Activated CD4-positive, alpha-beta T cell treated with anti-CD3 and anti-CD28 coated beads for 1 hour (primary cell): ENCODE results near the gene SORL1.
"Not testable (repeated sequence)": the region's sequence is repeated elsewhere in the genome, so short reads cannot be mapped to it uniquely, and the experiment has no call there.

Source experiments
- DNase-seq: peaks from one replicate; pipeline ENCODE4 v3.0.0-alpha.2; 2020

SORL1 gene

DNA sequence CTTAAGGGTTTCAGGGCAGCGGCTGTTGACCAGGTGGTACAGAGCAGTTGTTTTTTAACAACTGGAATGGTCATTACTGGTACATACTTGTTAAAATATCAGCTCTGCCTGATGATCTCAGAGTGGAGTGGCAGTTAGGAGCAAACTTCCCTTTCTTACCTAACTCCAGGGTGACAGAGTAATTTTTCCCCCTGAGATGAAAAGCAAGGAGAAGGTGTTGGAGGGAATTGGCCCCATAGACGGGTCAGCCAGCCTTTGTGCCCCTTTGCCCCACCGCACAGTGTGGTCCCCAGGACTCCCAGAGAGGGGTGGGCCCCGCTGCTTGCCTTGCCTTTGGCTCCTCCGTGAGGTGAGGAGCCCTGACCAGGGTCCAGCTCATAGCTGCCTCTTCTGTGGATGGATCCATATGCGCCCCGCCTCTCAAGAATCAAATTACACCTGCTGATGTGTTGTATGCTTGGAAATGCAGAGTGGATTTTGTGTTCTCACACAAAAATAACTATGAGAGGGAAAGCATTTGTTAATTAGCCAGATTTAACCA is 27.7 kb downstream of the SORL1 start:
- no peak for DNase-seq

DNA sequence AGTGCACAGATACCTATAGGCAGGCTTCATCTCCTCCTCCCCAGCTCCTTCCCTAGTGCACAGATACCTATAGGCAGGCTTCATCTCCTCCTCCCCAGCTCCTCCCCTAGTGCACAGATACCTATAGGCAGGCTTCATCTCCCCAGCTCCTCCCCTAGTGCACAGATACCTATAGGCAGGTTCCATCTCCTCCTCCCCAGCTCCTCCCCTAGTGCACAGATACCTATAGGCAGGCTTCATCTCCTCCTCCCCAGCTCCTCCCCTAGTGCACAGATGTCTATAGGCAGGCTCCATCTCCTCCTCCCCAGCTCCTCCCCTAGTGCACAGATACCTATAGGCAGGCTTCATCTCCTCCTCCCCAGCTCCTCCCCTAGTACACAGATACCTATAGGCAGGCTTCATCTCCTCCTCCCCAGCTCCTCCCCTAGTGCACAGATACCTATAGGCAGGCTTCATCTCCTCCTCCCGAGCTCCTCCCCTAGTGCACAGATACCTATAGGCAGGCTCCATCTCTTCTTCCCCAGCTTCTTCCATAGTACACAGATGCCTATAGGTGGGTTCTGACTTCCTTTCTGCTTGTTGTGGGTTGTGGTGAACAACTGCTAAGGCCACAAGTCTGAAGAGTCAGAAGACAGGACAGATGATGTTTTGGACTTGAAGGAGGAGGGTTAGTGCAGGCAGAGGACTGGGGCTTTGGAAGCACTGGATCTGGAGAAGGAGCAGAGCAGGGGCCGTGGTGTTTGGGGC is 29.5 kb downstream of the SORL1 start:
- not testable (repeated sequence) for DNase-seq

DNA sequence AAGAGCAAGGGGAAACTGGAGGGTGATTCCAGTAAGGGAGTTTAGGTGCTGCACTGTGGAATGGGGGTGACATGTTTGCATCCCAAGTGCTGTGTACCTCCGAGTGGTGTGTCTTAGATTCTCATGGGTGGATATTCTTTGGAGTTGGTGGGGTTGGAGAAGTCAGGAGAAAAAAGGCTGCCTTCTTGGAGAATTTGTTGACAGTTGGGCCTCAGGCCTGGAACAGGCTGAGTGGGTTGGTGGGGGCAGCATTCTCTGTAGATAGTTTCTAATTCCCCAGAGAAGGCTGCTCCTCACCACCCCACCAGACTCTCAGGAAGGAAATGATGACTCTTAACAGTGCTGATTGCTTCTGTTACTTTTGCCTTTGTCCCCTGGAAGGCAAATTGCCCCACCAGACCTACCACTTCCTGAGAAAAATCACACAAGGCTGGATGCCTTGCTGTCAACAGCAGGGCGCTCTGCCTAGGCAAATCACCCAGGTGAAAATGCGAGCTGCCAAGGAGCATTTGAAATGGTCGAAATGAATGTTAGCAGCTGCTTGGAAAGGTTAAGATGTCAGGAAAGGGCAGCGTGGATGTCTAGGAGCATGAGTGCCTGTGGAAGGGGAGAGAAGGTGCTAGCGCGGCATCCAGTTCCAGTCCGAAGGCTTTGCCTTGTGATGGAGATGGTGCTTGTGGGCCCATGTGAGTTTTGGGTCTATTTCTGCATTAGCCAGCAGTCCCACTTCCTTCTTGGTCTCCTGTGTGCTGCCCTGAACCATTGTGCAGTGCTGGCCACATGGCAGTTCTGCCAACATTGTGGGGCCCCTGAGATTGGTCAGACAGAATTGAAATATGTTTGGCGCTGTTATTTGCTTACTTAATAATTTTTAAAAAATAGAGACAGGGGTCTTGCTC is 30.4 kb downstream of the SORL1 start:
- DNase-seq: no peak

DNA sequence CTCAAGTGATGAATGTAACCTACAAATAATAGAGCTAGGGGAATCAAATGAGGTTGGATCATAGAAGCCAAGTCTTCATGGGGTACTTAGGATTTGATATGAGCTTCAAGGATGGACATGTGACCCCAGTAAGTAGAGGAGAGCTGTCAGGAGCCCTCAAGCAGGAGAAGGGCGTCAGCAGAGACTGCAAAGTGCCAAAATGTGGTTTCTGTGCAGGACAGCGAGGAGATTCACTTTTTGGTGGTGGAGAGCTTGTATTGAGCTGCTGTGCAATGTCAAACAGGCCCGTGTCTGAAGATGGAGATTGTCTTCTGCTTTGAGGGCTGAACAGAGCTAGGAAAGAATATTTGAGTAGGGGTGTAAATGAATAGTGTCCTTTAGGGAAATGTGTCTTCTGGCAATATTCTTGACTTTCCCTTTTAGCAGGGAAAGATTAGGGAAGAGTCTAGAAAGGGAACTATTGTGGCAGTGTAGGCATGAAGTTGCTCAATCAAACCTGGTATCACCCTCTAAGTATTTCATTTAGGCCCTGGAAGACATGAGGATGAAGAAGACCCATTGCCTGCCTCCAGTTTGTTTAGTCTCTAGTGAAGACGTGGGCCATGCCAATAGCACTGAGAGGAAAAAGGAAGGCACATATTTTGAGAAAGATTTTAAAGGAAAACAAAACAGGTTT is 31.8 kb downstream of the SORL1 start:
- DNase-seq: no peak

DNA sequence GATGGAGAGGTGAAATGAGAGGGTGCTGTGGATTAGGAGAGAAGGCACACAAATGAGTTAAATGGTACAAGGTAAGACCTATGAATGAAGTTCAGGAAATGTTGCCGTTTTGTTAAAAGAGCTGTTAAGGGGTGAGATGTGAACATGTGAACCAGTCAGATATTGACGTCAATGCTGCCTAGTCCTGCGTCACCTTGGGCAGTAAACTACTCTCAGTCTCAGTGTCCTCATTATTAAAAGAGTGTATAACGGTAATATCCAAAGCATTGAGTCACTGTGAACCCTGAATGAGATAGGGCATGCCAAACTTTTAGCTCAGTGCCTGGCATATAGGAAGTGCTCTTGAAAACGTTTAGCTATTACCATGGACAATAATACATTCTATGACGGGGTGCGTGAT is 33.1 kb downstream of the SORL1 start:
- DNase-seq: no peak

- no peak for DNase-seq
Measured at GRCh38 chr11:121486054-121486453, 33.9 kb downstream of the SORL1 start.

GRCh38 chr11:121487191-121487590 is 35.1 kb downstream of the SORL1 start:
- no peak for DNase-seq

DNA sequence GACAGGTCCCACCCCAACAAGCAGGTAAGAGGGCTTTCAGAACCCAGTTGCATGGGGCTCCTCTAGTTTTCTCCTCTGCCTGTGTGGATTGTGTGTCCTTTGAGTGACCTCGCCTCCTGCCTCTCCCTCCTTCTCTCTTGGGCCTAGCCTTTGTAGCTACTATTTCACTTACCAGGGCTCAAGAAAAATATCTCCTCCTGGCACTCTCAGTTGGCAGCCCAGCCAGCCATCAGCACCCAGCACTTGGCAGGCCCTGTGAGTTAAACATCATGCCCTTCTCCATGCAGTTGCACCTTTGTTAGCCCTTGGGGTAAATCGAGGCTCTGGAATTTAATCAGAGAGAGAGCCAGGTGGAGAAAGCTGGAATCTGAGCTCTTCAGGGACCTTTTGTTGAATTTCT is 36.1 kb downstream of the SORL1 start:
- DNase-seq: no peak

GRCh38 chr11:121488641-121489040 is 36.5 kb downstream of the SORL1 start:
- no peak for DNase-seq

GRCh38 chr11:121489823-121490222 is 37.7 kb downstream of the SORL1 start:
- DNase-seq: no peak

DNA sequence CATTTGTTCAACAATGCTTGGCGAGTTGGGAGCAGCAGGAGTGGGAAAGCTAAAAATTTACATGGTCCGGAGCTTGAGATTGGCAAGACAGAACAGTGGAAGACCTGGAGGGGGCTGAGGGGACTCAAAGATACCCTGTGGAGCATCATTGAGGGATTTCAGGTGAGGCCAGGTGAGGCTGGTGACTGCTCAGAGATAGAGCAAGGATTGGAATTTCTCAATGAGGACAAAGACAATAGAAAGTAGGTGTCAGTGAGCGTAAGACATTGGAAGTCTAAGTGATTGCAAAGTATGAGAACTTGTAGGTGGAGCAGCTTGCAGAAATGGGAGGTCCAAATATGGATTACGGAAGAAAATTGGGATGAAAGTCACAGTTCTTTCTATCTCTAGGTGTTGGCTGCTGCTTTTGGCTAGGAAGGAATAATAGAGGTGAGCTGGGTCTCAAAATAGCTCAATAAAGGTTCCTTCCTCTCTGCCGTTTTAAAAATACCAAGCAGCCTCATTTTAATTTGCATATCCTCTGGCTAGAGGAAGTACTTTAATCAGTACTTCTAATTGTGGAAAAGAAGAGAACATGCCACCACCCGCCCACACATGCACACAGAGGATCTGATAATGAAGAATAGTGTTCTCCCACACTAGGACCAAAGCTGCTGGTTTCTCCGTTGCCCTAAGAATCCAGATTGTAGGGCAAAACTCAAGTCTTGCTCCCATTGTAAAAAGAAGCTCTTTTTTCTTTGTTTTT is 42.4 kb downstream of the SORL1 start:
- no peak for DNase-seq

DNA sequence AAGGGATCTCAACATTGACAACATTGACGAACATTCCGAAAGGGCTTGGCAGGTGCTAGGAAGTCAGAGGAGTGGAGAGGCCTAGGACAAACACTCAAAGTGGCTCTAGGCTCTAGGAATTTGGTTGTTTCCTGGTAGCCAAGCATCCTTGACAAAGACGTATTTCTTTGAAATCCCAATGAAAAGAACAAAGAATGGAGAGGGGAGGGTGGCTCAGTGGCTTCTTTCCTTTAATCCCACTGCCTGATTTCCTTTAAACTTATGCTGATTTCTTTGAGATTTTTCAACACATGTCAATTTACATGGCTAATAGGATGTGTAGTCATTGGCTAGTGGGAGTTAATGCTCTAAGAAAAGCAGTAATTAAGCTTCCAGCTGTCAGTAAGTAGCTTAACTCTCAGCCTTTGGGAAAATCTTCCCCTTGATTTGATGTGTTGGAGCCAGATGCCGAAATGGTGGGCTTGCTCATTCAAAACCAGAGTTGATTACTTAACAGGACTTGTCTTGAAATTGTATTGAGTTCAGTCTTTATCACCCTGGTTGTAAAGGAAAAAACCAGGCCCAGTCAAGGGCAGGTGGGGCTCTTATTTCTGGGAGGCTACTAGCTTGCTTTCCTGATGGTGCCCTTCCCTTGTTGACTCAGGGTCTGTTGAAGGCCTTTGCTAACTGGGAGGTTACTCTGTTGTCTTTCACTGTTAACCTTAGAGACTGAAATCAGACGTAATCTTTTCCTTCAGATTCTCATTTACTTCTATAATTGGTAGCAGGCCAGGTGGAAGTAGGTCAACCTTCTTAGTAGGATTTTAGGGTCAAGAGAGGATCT is 45.3 kb downstream of the SORL1 start:
- DNase-seq: no peak

- no peak for DNase-seq
Measured at GRCh38 chr11:121499405-121499804, 47.3 kb downstream of the SORL1 start.

DNA sequence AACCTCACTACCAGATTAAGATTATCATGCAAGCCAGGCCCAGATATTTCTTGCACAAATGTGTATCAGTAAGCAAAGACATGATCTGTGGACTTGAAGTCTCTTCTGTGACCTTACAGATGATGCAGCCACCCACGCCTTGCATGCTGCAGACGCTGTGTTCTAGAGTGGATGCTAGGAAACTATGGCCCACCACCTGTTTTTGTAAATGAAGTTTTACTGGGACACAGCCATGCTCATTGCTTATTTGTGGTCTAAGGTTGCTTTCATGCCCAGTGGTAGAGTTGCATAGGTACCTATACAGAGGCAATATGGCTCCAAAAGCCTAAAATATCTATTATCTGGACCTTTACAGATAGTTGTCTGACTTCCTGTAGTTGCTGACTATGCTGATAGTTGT is 48.2 kb downstream of the SORL1 start:
- no peak for DNase-seq

DNA sequence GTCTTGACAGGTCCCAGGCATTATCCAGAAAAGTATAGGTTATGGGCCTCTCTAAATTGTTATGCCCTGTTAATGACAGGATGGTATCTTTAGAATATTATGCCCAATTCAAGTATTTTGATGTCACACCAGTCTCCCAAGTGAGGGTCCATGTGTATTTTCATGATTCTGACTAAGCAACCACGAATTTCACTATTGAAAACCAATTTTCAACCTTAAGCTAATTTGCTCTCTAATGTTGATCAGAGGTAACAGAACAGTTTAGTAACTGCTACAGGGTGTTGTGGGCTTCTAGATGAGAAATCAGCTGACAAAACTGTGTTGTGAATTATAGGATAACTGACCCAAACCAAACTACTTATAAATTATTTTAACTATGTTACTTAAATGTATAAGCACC is 48.6 kb downstream of the SORL1 start:
- DNase-seq: no peak

GRCh38 chr11:121503051-121503450 is 50.9 kb downstream of the SORL1 start:
- no peak for DNase-seq

- not testable (repeated sequence) for DNase-seq
Measured at GRCh38 chr11:121506237-121506636, 54.1 kb downstream of the SORL1 start.

DNA sequence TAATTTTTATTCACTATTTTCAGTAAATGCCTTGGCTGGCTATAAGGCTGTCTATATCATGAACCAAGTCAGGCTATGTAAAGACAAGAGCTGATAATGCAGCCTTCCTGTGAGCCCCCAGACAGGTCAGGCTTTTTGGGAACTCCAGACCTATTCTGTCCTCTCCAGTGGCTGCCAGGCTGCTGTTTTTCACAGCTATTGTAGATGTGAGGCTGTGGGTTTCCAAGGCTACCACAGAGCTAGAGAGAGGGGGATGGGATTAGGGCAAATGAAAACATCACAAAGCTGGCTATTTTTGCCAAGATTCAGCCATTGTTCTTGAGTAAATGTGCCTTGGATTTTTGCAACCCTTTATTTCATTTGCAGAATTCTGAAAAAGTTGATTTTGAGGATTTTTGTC is 56.3 kb downstream of the SORL1 start:
- DNase-seq: no peak

GRCh38 chr11:121510438-121510837 is 58.3 kb downstream of the SORL1 start:
- DNase-seq: no peak

DNA sequence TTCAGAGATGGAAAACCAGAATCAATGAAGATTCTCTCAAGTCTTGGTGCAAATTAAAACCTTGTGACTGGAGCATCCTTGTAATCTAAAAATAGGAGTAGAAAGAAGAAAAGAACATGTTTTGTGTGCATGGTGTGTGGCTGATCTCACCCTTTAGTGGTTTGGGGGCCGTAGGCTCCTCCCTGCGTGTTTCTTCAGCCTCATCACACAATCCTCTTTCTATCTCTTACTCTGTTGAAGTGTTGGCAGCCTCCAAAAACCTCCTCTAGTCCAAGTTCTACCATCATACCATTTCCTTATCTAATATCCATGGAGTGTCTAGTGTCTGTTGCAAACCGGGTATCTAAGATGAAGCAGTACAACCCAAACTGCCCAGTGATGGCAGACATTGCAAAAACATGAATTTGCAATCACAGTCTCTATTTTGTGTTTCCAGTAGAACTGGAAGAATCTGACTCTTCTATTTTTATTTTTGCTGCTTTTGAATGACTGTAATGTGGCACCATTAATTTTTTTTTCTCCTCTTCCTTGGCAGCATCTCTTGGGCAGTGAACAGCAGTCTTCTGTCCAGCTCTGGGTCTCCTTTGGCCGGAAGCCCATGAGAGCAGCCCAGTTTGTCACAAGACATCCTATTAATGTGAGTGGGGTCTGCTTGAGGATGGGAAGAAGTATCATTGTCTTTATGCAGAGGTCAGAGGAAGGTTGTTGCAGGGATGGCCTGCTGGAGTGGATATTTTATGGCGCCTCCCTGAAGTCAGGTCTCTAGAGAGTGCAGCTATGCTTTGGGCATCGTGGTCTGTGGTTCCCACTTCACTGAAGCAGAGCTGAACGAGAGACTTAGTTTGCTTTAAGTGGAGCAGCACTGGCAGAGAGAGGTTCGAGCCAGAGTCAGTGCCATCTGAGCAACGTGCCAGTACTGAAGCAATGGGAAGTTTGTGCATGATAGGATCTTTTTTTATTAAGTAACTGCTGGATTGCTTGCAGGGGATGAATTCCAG is 60.7 kb downstream of the SORL1 start:
- DNase-seq: no peak
